ENCODE results near the gene SIGLEC6.
"Not testable (repeated sequence)": the region's sequence is repeated elsewhere in the genome, so short reads cannot be mapped to it uniquely, and the experiment has no call there.

Gene SIGLEC6

GRCh38 chr19:51508059-51508733 lies 23.3 kb downstream of the SIGLEC6 start:
- no peak for DNase-seq

GRCh38 chr19:51507640-51508058 lies 23.8 kb downstream of the SIGLEC6 start:
- no peak for DNase-seq

- no peak for DNase-seq
Observed at GRCh38 chr19:51507192-51507591, 24.3 kb downstream of the SIGLEC6 start.

- no peak for DNase-seq
Observed at GRCh38 chr19:51505904-51506303, 25.6 kb downstream of the SIGLEC6 start.

GRCh38 chr19:51503896-51504295 lies 27.6 kb downstream of the SIGLEC6 start:
- no peak for DNase-seq

- DNase-seq = no peak
Observed at GRCh38 chr19:51503286-51503817, 28.1 kb downstream of the SIGLEC6 start.

GRCh38 chr19:51501594-51502263 lies 29.7 kb downstream of the SIGLEC6 start, which contains the start of gene SIGLEC12:
SIGLEC12 (minus strand) TSS chr19:51501800; CDS start chr19:51501733, 67 bp downstream.
- no peak for DNase-seq

- DNase-seq = not testable (repeated sequence)
Observed at GRCh38 chr19:51500931-51501330, 30.5 kb downstream of the SIGLEC6 start.

- no peak for DNase-seq
Observed at GRCh38 chr19:51497666-51498065, 33.8 kb downstream of the SIGLEC6 start.

GRCh38 chr19:51493776-51494175 lies 37.7 kb downstream of the SIGLEC6 start:
- DNase-seq = no peak

- DNase-seq = no peak
Observed at GRCh38 chr19:51491586-51491985, 39.9 kb downstream of the SIGLEC6 start.

- DNase-seq = no peak
Observed at GRCh38 chr19:51490676-51491075, 40.8 kb downstream of the SIGLEC6 start.

GRCh38 chr19:51489113-51489512 lies 42.4 kb downstream of the SIGLEC6 start:
- no peak for DNase-seq

GRCh38 chr19:51488491-51488890 lies 43.0 kb downstream of the SIGLEC6 start:
- DNase-seq = no peak

GRCh38 chr19:51485960-51486660 lies 45.4 kb downstream of the SIGLEC6 start:
- no peak for DNase-seq

- no peak for DNase-seq
Observed at GRCh38 chr19:51480590-51480989, 50.9 kb downstream of the SIGLEC6 start.

GRCh38 chr19:51479531-51480331 lies 51.7 kb downstream of the SIGLEC6 start:
- no peak for DNase-seq

GRCh38 chr19:51478381-51479234 lies 52.9 kb downstream of the SIGLEC6 start, which contains the start of gene CEACAM18:
CEACAM18 (plus strand) TSS chr19:51478539.
- DNase-seq = no peak

- no peak for DNase-seq
Observed at GRCh38 chr19:51477344-51477743, 54.1 kb downstream of the SIGLEC6 start.

GRCh38 chr19:51476164-51476563 lies 55.3 kb downstream of the SIGLEC6 start:
- no peak for DNase-seq

GRCh38 chr19:51473009-51473707 lies 58.3 kb downstream of the SIGLEC6 start:
- peak; percentile 99 for DNase-seq

Data from activated CD8-positive, alpha-beta memory T cell treated with anti-CD3 and anti-CD28 coated beads, Interleukin-2, amount 50 U/mL, for 48 hours (primary cell).